HEK293T (cell line): Measurements from ENCODE around the gene RSRC1.

Source experiments
- ELF4 ChIP-seq: fragments of 450-650 bp; IDR thresholded peaks from 2 replicates; pipeline ENCODE4 v1.6.1; 2017; ENCODE audit warnings: antibody characterized with exemption
- FOXA1 ChIP-seq: fragments of 450-650 bp; IDR thresholded peaks from 2 replicates; pipeline ENCODE4 v1.6.1; 2016; ENCODE audit warnings: mild to moderate bottlenecking
- SUZ12 ChIP-seq: fragments of 450-650 bp; IDR thresholded peaks from 2 replicates; pipeline ENCODE4 v1.6.1; 2016; ENCODE audit warnings: mild to moderate bottlenecking

- TF ChIP-seq FOXA1 (no peak), ELF4 (no peak), SUZ12 (no peak)
Observed at GRCh38 chr3:158381262-158381868, 271.5 kb downstream of the RSRC1 start.
